Osteocyte (in vitro differentiated cells): ENCODE results near the gene DLG4. TPM values are rescaled to one million over a fixed set of nuclear protein-coding genes. Genes with fewer than 3 reads are reported as not detected.

Source experiments
- DNase-seq: peaks from one replicate; pipeline ENCODE4 v3.0.0; 2021; ENCODE audit warnings: mixed read lengths; ENCODE audit not compliant: unreplicated experiment; ENCODE audit errors: extremely low spot score
- H3K27ac Mint-ChIP-seq: one replicate; pipeline ENCODE4 v1.8.0; 2021; ENCODE audit warnings: mild to moderate bottlenecking, mixed read lengths; ENCODE audit not compliant: unreplicated experiment
- H3K27me3 Mint-ChIP-seq: one replicate; pipeline ENCODE4 v1.8.0; 2021; ENCODE audit warnings: mixed read lengths; ENCODE audit not compliant: unreplicated experiment
- H3K36me3 Mint-ChIP-seq: one replicate; pipeline ENCODE4 v1.8.0; 2021; ENCODE audit warnings: mixed read lengths; ENCODE audit not compliant: unreplicated experiment
- H3K4me1 Mint-ChIP-seq: one replicate; pipeline ENCODE4 v1.8.0; 2021; ENCODE audit warnings: mixed read lengths; ENCODE audit not compliant: unreplicated experiment
- H3K4me3 Mint-ChIP-seq: one replicate; pipeline ENCODE4 v1.8.0; 2021; ENCODE audit warnings: mild to moderate bottlenecking, moderate library complexity, mixed read lengths; ENCODE audit not compliant: unreplicated experiment
- H3K9me3 Mint-ChIP-seq: one replicate; pipeline ENCODE4 v1.8.0; 2021; ENCODE audit warnings: mixed read lengths; ENCODE audit not compliant: unreplicated experiment
- CTCF ChIP-seq: fragments of 200-600 bp; sonication (generic); IDR thresholded peaks from 2 replicates; pipeline ENCODE4 v1.5.0; 2021; ENCODE audit warnings: antibody characterized with exemption, mild to moderate bottlenecking, moderate library complexity
- total RNA-seq: library from RNA; stranded (reverse); gene quantifications from 2 replicates; pipeline ENCODE4 v1.2.1, GENCODE V29; 2021

Gene DLG4
- total RNA-seq, 1 donor from 2014 or later, result 38.5 TPM

GRCh38 chr17:7191571-7192270, 27.9 kb downstream of the DLG4 start:
- H3K36me3 Mint-ChIP-seq, result peaks cover 33% of the 10 kb centered on the region
- no peaks in the 10 kb centered on the region for H3K4me1 Mint-ChIP-seq
- no peak overlapping the region for H3K4me3 Mint-ChIP-seq
- no peaks in the 10 kb centered on the region for H3K27me3 Mint-ChIP-seq
- no peak for TF ChIP-seq CTCF
- H3K9me3 Mint-ChIP-seq, result no peaks in the 10 kb centered on the region
- no peak for DNase-seq
- H3K27ac Mint-ChIP-seq, result no peak overlapping the region

GRCh38 chr17:7191069-7191468, 28.6 kb downstream of the DLG4 start:
- Mint-ChIP-seq H3K4me1 (no peaks in the 10 kb centered on the region), H3K27me3 (no peaks in the 10 kb centered on the region), H3K4me3 (no peak overlapping the region), H3K9me3 (no peaks in the 10 kb centered on the region), H3K36me3 (peaks cover 32% of the 10 kb centered on the region), H3K27ac (no peak overlapping the region)
- TF ChIP-seq CTCF, result no peak
- no peak for DNase-seq

- no peak for DNase-seq
- H3K27ac Mint-ChIP-seq, result no peak overlapping the region
- H3K36me3 Mint-ChIP-seq, result peaks cover 31% of the 10 kb centered on the region
- H3K4me1 Mint-ChIP-seq, result no peaks in the 10 kb centered on the region
- TF ChIP-seq CTCF, result no peak
- no peaks in the 10 kb centered on the region for H3K27me3 Mint-ChIP-seq
- H3K4me3 Mint-ChIP-seq, result no peak overlapping the region
- no peaks in the 10 kb centered on the region for H3K9me3 Mint-ChIP-seq
These were observed 29.2 kb downstream of the DLG4 start for GRCh38 chr17:7190276-7190917.

GRCh38 chr17:7186241-7186640, 33.4 kb downstream of the DLG4 start:
- Mint-ChIP-seq H3K27me3 (no peaks in the 10 kb centered on the region), H3K36me3 (peaks cover 19% of the 10 kb centered on the region), H3K27ac (no peak overlapping the region), H3K4me3 (no peak overlapping the region), H3K4me1 (no peaks in the 10 kb centered on the region), H3K9me3 (no peaks in the 10 kb centered on the region)
- no peak for DNase-seq
- no peak for TF ChIP-seq CTCF

GRCh38 chr17:7184647-7185046, 35.0 kb downstream of the DLG4 start:
- Mint-ChIP-seq H3K4me3 (no peak overlapping the region), H3K4me1 (no peaks in the 10 kb centered on the region), H3K27me3 (no peaks in the 10 kb centered on the region), H3K27ac (no peak overlapping the region), H3K36me3 (peaks cover 16% of the 10 kb centered on the region), H3K9me3 (no peaks in the 10 kb centered on the region)
- TF ChIP-seq CTCF, result no peak
- no peak for DNase-seq
